DND-41 (cell line): ENCODE data around the gene OLR1.

Experiments used
- CTCF ChIP-seq: IDR thresholded peaks from 2 replicates; pipeline ENCODE4 v1.5.1; 2012; ENCODE audit warnings: borderline replicate concordance, low read length, moderate library complexity, mild to moderate bottlenecking; ENCODE audit not compliant: poor library complexity, severe bottlenecking; ENCODE audit errors: extremely low read depth
- EZH2 ChIP-seq: IDR thresholded peaks from 3 replicates; pipeline ENCODE4 v1.6.1; 2012; ENCODE audit warnings: borderline replicate concordance, low read depth, mild to moderate bottlenecking, moderate library complexity, low read length, inconsistent platforms; ENCODE audit not compliant: severe bottlenecking

DNA sequence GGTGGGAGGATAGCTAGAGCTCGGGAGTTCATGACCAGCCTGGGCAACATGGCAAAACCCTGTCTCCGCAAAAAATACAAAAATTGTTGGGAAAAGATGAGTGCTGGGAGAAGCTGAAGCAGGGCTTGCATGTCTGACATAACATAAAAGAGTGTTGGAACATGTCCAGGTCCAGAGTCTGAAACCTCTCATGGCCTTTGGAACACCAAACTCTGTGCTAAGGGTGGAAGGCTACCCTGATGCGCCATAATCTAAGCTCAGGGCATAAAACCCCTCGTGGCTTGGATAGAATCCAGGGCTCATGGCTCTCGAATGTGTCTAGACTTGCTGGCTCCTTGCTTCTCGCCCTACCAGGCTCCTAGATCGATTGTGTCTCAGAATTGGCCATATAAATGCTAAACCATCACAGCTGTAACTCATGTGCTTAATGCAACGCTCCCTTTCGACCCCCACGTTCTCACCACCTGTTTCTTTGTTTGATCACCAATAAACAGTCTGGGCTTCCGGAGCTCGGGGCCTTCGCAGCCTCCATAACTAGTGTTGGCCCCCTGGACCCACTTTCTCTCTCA, 35.2 kb downstream of the OLR1 start:
- TF ChIP-seq CTCF (no peak), EZH2 (no peak)
